ENCODE measurements around the gene ATP5PD.

Gene ATP5PD

DNA sequence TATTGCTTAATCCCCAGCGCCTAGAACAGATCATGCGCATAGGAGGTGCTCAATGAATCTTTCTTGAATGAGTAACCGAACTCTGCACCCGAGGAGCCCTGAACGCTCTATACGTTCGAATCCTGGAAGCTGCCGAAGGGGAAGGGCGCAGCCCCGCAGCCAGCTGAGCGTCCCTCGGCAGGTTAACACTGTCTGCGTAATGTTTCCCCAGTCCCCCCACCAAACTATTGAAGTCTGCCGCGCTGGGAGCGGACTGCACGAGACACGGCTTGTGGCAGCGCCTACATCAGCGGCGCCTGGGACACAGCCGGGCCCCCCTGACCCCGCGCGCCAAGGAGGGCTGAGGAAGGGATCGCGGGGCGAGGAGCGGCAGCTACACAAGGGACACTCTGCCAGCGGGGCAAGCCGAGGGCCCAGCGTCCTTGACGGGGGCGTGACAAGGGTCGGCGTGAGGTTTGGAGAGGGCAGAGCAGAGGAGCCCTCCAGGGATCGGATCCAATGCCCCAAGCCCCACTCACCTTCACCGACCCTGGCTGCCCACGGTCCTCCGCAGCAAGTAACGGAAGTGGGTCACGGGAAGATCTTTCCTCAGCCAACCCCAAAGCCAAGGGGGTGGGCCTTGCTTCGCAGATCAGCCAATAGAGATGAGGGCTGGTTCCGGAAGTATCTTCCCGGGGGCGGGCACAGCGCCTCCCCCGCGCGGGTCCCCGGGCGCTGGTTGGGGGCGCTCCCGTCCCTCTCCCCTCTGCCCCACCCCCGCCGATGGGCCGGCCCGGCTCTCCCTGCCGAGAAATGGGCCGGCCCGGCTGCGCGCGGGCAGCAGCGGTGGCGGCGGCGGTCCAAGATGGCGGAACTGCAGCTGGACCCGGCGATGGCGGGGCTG lies at the start of gene ATP5PD, which contains the start of gene KCTD2:
TSS of gene ATP5PD (minus strand) at position 563 of the 883 bp plus-strand sequence. CDS start 4,319 bp downstream, outside the sequence.
TSS of gene KCTD2 (plus strand) at position 819 of the 883 bp plus-strand sequence. CDS start at position 845, 26 bp downstream.
- DNase-seq = peak; percentile 92

DNA sequence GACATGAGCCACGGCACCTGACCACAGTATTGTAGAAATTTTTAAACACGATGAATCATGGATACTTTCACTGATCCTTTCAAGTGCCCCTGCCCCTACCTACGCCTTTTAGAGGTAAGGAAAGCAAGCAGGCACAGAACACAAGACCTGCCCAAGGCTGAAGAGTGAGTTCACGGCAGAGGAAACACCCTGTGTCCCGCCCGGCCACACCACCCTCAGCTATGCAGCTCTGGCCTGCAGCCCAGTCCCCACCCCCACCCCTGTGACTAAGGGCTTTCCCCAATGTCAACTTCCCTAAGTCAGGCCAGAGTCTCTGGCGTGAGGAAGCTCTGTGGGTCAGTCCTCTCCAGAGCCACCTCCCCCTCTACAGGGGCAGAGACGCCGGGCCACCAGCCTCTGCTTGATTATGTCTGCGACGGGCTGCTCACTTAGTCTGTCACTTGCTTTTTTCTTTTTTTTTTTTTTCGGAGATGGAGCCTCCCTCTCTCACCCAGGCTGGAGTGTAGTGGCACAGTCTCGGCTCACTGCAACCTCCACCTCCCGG lies 49.4 kb upstream of the ATP5PD start:
- no peak for DNase-seq

DNA sequence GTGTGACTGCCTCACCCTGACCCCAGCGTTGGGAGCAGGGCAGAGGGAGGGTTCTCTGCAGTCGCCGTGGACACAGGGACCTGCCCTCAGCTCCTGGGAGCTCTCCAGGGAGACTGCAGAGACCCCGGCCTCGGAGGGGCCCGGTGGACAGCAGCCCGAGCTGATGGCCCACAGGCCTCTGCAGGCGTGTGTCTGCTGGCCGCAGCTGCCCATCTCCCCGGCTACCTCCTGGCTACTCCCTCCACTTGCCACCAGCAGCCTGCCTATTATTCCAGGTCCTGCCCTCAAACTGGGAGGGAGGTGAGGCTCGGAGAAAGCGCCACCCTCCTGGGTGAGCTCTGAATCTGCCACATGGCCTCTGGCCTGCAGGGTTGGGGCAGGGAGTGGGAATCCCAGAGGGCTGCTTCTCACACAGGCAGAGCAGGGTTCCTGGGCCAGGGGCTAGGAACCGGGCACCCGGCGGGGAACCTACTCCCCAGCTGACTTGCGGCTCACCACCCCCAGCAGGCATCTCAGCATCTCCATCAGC lies 48.2 kb upstream of the ATP5PD start:
- DNase-seq = no peak

DNA sequence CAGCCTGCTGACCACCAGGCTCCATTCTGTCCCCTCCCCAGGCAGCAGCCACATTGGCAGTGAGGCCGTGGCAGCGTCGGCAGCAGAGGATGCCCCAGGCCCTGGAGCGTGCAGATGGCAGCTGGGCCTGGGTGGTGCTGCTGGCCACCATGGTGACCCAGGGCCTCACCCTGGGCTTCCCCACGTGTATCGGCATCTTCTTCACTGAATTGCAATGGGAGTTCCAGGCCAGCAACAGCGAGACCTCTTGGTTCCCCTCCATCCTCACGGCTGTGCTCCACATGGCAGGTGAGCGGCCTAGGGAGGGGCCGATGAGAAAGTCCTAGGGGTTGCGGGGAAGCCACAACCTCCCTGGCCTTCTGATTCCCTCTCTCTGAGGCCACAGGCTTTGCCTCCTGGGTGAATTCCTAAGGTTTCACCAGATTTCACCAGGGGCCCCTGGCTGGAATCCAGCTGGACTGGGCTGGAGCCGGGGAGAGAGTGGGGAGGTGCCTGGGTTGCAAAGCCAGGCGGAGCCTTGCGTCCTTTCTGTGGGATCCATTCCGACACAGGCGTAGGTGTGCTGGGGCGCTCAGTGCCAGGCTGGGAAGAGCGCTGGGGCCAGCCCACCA lies 46.9 kb upstream of the ATP5PD start:
- DNase-seq = no peak

DNA sequence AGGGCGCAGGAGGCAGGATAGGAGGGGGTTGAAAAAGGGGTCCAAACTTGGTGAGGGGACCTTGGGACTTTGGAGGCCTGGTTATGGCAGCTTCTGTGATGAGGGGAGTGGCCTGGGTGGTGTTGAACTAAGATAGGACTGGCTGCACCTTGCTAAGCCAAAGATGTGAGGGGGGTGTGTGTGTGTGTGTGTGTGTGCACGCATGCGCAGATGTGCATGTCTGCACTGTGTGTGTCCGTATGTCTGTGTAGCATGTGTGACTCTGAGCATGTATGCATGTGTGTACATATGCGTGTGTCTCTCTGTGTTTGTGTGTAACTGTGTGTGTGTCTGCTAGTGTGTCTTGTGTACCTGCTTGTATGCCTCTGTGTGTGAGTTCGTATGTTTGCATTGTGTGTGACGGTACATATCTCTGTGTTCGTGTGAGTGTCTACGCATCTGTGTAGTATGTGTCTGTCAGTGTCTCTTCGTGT lies 45.1 kb upstream of the ATP5PD start:
- no peak for DNase-seq

DNA sequence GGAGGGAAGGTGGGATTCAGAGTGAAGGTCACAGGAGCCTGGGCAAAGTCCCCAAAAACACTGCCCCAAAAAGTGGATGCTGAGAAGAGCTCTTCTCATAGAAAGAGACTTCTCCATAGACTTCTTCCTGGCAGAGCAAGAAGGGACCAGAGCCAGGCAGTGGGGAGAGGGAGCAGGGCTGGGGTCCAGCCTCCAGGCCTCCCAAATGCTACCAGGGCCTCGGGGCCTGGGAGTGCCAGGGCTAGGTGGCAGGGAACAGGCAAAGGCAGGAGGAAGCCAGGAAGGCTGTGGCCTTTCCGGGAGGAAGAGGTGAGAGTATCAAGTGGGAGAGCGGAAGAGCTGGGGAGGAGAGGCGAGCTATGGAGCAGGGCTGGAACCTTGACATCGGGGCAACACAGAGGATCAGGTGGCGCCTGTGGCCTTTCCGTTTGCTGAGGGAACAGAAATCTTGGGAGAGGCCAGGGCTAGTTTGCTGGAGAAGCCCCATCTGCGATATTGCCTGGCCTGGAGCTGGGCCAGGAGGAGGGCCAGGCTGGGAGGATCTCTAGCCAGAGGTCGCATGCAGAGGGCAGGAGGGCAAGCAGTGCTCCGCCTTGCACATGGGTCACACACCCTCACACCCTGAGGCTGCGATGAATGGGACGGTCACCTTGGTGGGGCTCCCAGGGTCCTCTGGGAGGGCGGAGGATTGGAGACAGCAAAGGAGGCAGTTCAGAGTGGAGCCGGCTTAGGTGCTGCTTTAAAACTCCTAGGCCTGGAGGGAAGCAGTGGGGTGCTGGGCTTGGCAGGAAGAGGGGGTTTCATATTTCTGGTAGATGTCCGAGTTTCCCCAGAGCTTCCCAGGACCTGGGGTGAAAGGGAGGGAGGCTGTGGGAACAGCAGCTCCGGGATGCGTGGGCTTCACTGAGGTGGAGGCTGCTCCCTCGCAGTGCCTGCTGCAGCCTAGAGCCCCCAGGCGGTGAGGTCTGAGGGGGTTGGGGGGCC lies 44.4 kb upstream of the ATP5PD start:
- no peak for DNase-seq

DNA sequence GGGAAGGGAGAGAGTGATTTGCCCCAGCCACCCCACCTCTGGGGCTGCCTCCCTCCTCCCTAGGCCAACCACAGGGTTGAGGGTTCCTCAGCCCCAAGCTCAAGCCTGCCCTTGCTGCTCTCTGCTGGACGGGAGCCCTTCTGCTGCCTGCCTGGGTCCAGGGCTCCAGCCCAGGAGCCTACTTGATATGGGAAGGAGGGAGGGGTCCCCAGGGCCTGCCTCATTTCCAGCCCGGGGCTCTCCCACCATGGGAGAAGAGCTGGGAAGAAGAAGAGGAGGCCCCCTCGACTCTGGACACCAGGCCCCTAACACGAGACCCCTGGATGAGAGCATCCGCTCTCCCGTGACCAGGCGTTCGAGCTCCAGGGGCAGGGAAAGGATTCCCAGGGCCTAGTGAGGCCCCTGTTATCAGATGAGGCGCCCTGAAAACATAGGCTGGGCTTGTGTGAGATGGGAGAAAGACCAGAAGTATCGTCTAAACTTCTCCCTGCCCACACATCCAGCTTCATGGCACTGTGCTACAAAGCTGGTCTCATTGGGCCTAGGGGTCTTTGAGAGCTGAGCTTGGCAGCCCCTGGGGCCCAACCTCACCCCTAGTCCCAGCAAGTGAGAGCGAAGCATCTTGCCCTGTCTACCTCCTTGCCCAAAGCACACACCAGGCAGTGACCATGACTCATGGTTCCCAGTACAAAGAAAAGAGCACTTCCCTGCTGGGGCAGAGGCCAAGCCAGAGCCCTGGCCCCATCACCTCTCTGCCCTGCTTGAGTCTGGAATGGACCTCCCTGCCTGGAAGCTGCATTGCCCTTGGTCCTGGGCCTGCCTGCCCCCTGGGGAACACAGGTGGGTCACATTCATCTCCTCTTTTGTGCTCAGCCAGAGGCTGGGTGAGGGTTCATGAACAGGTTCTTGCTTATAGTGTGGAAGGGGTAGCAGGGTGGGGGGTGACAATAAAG lies 42.0 kb upstream of the ATP5PD start:
- DNase-seq = no peak

DNA sequence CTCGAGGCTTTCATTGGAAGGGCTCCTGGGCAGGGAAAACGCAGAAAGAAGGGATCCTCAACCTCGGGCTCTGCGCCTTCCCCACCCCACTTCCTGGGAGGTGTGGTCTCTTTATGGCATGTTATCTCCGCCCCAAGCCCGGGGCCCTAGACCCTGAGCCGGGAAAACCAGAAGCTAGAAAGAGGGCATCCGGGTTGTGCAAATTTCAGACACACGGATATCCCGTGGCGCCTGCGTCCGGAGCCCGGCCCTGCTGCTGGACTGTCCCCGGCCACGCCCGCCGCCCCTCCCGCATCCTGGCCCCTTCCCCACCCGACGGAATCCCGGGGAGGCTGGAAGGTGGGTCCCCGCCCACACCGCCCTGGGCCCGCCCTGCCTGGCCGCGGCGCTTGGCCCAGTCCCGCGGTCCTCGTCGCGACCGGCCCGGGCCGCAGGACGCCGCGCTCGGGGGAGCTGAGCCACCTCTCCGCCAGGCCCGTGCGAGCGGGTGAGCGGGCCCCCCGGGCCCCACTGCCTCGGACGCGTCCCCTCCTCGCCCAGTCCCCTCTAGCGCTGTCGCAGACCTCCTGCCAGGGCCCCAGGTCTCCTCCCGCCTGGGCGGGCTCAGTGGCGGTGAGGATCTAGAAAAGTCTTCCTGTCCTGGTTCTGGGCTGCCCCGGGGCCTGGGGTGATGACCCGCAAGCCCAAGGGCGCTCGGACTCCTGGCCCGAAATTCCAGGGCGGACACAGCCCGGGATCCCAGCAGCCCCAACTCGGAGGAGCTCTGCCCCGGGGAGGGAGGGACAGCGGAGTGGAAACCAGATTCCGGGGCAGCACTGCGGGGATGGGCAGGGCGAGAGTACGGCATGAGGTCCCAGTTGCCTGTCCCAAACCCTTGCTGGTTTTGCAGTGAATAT lies 41.0 kb upstream of the ATP5PD start, which contains the start of gene SLC16A5:
TSS of gene SLC16A5 (plus strand) at position 397 of the 896 bp plus-strand sequence. CDS start 5,683 bp downstream, outside the sequence.
- DNase-seq = no peak

DNA sequence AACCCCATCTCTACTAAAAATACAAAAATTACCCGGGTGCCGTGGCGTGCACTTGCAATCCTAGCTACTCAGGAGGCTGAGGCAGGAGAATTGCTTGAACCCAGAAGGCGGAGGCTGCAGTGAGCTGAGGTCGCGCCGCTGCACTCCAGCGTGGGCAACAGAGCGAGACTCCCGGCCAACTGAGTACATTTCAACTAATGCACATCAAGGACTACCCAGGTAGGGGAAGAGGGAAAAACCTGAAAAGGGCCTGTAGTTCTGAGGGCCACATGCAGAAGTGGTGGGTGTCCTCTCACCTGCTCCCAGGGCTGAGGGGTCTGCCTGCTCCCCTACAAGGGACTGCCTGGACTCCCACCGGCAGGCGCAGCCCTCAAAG lies 40.4 kb upstream of the ATP5PD start:
- DNase-seq = no peak

DNA sequence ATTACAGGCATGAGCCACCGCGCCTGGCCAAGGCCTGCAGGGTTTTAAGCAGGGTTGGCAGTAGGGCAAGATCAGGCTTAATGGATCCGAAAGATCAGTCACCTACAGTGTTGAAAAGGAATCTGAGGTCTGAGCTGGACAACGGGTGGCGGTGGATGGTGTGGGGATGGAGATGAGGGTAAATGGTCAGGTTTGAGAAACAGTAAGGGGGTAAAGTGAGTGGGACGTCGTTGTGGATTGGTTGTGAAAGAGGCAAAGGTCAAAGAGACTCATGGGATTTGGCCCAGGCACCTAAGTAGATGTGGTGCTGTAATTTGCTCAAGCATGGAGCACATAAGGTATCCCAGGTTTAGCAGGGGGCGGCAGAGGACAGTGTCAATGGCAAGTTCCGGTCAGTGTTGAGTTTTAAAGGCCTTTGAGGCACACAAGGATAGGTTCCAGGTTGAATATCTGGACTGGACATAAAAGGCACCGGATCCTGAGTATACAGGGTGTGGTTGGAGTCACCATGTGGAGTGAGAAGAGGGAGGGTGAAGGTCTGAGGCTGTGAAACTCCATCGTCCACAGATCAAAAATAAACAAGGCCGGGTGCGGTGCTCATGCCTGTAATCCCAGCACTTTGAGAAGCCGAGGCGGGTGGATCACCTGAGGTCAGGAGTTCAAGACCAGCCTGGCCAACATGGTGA lies 39.9 kb upstream of the ATP5PD start:
- no peak for DNase-seq

DNA sequence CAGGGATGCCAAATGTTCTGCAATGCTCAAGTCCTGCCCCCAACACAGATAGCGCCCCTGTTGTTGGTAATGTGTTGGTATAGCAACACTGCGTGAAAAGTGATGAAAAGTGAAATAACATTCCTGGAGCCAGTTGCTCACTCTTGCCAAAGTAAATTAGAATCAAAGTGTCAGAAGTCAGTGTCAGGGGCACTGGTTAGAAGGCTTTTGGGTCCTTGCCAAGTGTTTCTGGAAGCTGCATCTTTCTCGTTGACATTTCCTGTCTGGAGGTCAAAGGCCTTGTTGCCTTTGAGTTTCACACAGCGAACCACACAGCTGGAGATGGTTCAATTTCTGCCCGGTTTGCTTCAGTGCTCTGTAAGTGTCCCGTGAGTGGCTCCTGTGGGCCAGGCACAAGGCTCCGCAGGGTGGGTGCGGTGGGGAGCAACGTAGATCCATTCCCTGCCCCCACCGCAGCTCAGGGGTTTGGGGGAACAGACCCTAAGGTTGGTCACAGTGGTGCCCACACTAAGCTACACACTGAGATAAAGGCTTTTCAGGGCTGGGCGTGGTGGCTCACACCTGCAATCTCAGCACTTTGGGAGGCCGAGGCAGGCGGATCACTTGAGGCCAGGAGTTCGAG lies 37.4 kb upstream of the ATP5PD start:
- DNase-seq = no peak

DNA sequence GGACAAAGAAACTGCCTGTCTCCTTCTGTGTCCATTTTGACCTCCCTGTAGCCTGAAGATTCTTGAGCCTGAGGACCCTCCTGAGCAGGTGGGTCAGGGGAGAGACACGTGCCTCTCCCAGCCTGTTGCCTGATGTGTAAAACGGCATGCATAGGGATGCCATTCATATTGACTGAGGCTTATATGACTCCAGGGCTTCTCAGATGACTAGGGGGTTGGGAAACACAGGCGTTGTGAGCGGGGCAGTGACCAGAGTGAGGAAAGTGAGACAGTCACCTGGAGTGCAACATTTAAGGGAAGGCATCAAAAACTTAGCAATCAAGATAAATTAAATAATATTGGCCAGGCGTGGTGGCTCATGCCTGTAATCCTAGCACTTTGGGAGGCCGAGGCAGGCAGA lies 35.9 kb upstream of the ATP5PD start:
- DNase-seq = no peak

DNA sequence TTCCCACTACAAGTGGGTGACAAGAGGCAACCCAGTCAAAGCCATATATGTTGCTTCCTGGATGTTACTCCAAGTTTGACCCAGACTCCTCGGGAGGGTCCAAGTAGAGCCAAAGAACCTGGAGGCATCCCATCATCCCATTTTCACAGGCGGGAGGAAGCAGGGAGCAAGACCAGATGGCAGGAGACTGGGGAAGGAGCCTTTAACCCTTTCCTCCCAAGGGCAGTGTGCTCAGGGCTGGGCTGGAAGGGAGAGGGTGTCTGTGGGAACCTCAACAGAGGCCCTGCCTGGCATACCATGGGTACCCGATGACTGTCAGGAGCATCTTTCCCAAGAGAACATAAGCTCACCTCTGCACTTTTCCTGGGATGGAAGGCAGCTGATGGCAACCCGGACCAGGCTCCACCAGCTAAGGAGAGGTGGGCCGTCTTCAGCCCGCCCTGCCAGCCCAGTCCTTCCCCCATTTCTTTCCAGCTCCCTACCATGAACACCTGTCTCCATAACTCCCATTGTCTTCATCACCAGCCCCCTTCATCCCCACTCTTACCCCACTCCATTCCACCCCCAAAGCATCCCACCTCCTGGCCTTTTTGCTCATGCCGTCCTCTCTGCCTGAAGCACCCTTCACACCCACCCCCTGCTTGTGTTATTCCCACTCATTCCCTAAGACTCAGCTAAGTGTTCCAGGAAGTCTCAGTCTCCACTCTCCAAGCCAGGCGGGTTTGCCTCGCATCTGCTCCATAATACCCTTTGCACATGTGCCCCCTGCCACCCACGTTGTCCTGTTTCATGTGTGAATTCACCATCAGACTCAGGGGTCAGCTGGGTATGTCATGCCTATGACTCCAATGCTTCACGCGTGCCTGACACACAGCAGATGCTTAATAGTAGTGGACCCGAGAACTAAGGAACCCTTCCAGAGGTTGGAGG lies 35.1 kb upstream of the ATP5PD start:
- no peak for DNase-seq

DNA sequence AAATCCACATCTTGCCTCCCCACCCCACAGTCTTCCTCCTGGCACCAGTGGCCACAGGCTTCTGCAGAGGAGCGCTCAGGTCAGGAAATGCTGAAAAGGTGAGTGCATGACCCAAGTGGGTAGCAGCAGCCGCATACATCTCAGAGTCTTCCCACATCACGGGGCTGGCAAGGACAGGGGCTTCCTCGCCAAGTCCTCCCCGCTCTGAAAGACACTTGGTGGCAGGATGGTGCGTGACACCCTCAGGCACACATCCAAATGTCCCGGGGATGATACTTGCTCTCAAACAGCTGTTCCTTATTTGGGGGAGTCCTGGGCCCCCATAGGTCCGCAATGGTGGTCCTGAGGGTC lies 32.2 kb upstream of the ATP5PD start:
- no peak for DNase-seq

DNA sequence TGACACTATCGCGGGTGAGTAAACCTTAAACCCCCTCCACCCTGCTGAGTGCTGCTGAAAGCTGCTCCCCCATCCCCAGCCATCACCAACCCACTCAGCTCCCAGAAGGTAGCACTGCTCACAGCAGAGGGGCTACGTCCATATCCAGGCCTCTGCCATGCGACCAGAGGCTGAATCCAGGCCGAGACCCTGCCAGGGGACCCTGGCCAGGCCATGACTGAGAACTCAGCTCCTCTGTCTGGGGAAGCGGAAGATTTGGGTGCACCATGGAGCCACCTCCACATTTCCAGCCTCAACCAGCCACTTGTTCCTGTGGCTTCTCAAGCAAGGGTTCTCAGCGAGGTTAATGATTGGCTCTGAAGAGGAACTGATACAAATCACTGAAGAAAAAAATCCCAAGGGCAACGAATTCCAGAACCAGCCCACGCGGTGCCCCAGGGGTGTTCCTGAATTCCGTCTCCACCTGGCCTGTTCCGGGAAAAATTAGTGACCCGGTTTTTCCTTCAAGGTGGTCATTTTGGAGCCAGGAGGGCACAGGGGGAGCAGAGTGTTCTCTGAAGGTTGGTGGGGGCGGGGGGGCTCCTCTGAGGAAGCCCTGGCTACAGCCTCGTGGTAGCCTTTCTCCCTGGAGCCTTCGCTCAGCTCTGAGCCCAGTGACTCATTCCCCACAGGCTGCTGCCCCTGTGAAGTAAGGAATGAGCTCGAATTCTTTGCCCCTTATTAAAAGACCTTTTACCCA lies 31.7 kb upstream of the ATP5PD start:
- DNase-seq = no peak

DNA sequence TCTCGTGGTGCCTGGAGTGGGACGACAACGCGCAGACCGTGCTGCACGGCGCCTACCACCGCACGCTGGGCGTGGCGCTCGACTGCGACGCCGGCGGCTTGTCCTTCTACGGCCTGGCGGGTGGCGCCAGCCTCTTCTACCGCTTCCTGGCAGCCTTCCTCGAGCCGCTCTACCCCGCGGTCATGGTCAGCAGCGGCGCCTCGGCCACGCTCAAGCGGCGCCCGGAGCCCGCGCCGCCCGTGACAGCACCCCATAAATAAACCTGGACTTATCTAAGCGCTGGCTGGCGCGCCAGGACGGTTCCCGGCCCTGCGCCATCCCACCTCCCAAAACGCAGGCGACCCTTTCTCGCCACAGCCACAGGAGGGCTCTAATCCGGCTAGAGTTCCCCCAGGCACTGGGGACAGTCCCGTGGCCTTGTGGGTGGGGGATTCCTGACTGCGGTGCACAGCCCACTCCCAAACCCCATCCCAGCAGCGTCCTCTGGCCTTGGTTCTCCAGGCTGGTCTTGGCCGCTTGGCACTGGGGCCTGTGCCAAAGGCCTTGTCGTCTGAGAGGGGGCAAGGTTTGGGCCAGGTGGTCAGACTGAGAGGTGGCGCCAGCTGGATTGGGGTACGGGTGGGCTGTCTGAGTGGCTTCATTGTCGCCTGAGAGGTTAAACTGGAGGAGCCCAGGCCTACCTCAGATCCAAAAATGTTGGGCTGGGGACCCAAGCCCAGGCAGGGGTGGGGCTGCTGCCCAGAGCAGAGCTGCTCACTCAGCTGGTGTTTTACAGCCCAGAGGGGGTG lies 30.9 kb upstream of the ATP5PD start:
- DNase-seq = no peak
